ENCODE measurements around the gene NAA38. TPM values are rescaled to one million over a fixed set of nuclear protein-coding genes. Genes with fewer than 3 reads are reported as not detected.

The NAA38 gene
- total RNA-seq, 1 donor from 2014 or later, result 93.3 TPM

DNA sequence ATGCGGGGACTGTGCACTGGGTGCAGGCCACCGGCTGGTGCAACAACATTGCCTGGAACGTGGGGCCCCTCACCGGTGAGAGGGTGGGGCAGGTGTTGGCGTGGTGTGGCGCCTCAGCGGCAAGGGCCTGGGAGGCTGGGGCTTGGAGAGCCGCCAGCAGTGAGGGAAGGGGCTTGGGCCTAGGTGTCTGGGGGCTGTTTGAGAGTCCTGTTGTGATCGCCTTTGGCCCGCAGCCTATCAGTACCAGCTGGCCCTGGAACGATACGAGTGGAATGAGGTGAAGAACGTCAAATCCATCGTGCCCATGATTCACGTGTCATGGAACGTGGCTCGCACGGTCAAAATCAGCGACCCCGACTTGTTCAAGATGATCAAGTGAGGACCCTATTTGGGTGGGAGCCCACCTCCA, 5.1 kb downstream of the NAA38 start:
- ATAC-seq, result no peak

GRCh38 chr17:7851438-7852261, 5.7 kb downstream of the NAA38 start:
- ATAC-seq, result peak; percentile 85

DNA sequence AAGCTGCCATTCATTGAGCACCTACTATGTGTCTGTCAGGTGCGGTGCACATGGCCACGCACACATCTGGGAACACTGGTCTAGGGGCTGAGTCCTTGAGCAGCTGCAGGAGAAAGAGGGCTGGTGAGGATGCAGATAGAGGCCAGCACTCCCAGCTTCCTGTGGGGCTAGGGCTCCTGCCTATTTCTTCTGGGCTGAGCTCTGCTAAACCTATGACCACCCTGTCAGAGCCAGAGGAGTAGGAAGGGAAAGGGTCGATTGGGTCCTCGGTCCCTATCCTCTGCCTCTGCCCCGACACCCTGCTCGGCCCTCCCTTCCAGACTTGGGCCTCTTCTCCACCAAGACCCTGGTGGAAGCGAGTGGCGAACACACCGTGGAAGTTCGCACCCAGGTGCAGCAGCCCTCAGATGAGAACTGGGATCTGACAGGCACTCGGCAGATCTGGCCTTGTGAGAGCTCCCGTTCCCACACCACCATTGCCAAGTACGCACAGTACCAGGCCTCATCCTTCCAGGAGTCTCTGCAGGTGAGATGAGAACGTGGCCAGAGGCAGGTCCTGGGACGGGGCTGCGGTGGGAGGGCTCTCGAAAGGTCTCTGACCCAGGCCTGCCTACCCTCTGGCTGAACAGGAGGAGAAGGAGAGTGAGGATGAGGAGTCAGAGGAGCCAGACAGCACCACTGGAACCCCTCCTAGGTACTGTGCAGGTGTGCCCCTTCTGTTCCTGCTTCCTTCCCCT, 6.5 kb downstream of the NAA38 start:
- ATAC-seq, result no peak

- no peak for ATAC-seq
These were observed 7.4 kb downstream of the NAA38 start for GRCh38 chr17:7849751-7850504.

GRCh38 chr17:7849130-7849750, 8.1 kb downstream of the NAA38 start:
- ATAC-seq, result no peak

- ATAC-seq, result no peak
These were observed 8.6 kb downstream of the NAA38 start for GRCh38 chr17:7848739-7849129.

DNA sequence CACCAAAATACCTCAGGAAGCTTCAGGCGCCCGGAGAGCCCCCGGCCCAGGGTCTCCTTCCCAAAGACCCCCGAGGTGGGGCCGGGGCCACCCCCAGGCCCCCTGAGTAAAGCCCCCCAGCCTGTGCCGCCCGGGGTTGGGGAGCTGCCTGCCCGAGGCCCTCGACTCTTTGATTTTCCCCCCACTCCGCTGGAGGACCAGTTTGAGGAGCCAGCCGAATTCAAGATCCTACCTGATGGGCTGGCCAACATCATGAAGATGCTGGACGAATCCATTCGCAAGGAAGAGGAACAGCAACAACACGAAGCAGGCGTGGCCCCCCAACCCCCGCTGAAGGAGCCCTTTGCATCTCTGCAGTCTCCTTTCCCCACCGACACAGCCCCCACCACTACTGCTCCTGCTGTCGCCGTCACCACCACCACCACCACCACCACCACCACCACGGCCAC, 9.2 kb downstream of the NAA38 start:
- no peak for ATAC-seq

DNA sequence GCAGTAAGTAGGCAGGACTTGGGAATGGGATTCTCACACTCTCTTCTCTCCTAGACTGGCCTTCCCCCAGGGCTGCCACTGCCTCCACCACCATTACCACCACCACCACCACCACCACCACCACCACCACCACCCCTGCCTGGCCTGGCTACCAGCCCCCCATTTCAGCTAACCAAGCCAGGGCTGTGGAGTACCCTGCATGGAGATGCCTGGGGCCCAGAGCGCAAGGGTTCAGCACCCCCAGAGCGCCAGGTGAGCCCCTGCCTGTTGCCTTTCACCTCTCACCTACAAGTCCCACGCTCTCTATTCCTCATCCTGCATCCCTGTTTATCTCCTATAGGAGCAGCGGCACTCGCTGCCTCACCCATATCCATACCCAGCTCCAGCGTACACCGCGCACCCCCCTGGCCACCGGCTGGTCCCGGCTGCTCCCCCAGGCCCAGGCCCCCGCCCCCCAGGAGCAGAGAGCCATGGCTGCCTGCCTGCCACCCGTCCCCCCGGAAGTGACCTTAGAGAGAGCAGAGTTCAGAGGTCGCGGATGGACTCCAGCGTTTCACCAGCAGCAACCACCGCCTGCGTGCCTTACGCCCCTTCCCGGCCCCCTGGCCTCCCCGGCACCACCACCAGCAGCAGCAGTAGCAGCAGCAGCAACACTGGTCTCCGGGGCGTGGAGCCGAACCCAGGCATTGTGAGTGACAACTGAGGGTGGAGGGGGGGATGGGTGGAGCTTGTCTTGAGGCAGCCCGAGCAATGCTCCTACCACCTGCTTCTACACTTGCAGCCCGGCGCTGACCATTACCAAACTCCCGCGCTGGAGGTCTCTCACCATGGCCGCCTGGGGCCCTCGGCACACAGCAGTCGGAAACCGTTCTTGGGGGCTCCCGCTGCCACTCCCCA, 10.3 kb downstream of the NAA38 start:
- no peak for ATAC-seq

GRCh38 chr17:7846063-7846735, 11.2 kb downstream of the NAA38 start:
- no peak for ATAC-seq

GRCh38 chr17:7845359-7846062, 11.8 kb downstream of the NAA38 start:
- no peak for ATAC-seq

DNA sequence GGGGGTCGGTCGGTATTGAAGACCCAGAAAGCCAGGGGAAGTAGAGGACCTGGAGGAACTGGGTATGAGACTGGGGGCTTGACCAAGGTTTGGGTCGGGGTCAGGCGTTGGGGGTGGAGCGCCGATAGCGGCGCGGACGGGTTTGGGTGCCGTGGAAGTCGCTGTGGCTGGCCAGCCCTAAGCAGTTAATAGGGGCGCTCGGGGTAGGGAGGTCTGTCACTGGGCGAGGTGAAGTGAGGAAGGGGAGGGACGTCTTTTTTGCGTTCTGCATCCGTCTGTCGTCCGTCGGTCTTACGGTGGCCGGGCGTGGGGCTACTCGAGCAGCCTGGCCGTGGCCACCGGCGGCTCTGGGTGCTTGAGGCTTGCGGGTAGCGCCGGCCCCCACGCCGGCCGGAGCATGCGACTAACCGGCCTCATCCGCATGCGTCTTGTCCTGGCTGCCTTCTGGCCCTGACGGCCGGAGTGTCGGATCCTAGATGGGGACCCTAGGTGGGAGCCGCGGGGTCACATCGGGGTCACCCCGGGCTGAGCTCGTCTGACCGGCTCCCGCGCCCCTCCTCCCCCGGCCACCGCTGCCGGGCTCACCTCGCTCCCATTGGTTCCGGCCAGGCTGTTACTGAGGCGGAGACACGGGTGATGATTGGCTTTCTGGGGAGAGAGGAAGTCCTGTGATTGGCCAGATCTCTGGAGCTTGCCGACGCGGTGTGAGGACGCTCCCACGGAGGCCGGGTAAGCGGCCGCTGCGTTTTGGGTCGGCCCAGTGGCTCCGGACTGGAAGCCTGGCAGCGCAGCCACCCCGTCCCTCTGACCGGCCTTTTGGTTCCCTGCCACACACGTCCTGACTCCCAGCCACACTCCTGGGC, 12.8 kb downstream of the NAA38 start:
- peak; percentile 69 for ATAC-seq

DNA sequence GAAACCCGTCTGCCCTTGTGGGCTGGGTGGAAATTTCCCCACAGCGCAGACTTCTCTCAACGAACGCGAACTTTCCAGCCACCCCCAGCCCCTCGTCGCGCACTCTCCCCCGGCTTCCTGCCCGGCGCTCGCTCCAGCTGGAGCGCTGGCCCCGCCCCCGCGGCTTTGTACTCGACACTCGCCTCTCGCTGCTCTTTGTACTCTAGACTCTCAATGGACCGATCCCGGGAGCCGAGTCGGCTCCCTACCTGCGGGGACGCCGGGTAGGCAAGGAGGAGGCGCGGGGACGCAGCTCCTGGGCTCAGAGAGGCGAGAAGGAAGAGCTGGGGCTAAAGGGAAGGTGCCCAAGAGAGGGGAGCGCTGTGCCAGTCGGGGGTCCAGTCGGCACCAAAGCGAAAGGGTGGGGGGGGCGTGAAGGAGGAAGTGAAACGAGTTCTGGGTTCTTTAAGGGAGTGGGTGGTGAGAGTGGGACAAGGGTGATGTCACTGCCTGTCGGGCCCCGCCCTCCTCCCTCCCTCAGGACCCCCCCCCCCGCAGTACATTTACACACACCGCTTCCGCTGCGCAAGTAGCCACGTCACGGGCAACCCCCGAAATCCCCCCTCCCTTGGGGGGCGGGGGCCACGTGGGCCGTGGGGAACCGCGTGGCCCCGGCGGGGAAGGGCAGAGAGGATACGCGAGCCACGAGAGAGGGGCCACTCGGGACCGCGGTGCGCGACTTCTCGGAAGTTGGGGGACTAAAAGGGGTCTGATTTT, 13.6 kb downstream of the NAA38 start:
- ATAC-seq, result peak; percentile 48

GRCh38 chr17:7843257-7843535, 14.2 kb downstream of the NAA38 start:
- ATAC-seq, result no peak

- peak; percentile 24 for ATAC-seq
These were observed 14.7 kb downstream of the NAA38 start for GRCh38 chr17:7842380-7843256.

- ATAC-seq, result peak; percentile 52
These were observed 15.4 kb downstream of the NAA38 start for GRCh38 chr17:7841915-7842379.

DNA sequence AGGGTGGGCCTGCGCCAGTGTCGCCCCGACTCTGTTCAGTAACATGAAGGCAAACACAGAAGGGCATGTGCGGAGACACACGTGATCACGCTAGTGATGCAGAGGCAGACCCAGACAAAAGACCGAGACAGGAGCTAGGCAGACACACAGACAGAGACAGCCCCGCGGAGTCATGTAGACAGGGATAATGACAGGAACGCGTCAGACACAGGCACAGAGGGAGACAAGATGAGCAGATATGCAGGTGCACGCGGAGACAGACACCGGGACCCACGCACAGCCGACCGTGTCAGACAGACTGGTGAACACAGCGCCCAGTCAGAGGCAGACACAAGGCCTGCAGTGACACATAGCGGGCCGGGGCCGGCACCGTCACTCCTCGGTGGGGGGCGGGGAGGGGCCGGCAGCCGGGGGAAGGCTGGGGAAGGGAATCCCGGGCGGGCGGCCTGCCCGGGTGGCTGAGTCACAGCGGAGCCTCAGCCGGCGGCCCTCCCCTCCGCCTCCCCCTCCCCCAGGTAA, 15.9 kb downstream of the NAA38 start:
- peak; percentile 64 for ATAC-seq

GRCh38 chr17:7840875-7841274, 16.5 kb downstream of the NAA38 start:
- no peak for ATAC-seq

Measured in esophagus mucosa (tissue), 1 donor.